CD4-positive, alpha-beta T cell treated with Interleukin-15 for 4 hours (primary cell): Measurements from ENCODE around the gene C12orf60.
"Not testable (repeated sequence)": the region's sequence is repeated elsewhere in the genome, so short reads cannot be mapped to it uniquely, and the experiment has no call there.

Experiments used
- DNase-seq: peaks from one replicate; pipeline ENCODE4 v3.0.0-alpha.2; 2020; ENCODE audit warnings: low spot score

Gene C12orf60

GRCh38 chr12:14803011-14803829, at the start of gene C12orf60, which contains the start of gene WBP11:
TSS of gene C12orf60 (plus strand) at chr12:14803670. CDS start at chr12:14822936, 19,266 bp downstream.
TSS of gene WBP11 (minus strand) at chr12:14803478. CDS start at chr12:14801383, 2,095 bp downstream.
- DNase-seq = peak; percentile 95

- DNase-seq = peak; percentile 4
Measured at GRCh38 chr12:14756334-14757143, 46.9 kb upstream of the C12orf60 start.

- not testable (repeated sequence) for DNase-seq
Measured at GRCh38 chr12:14759711-14760280, 43.7 kb upstream of the C12orf60 start.

GRCh38 chr12:14765398-14765797, 38.1 kb upstream of the C12orf60 start:
- DNase-seq = no peak

- DNase-seq = not testable (repeated sequence)
Measured at GRCh38 chr12:14766020-14766419, 37.5 kb upstream of the C12orf60 start.

GRCh38 chr12:14766649-14767215, 36.7 kb upstream of the C12orf60 start:
- no peak for DNase-seq

- DNase-seq = no peak
Measured at GRCh38 chr12:14767617-14768016, 35.9 kb upstream of the C12orf60 start.

- peak; percentile 23 for DNase-seq
Measured at GRCh38 chr12:14768823-14769405, 34.6 kb upstream of the C12orf60 start.

- DNase-seq = no peak
Measured at GRCh38 chr12:14769466-14769968, 34.0 kb upstream of the C12orf60 start.

- DNase-seq = peak; percentile 87
Measured at GRCh38 chr12:14769969-14770495, 33.4 kb upstream of the C12orf60 start.

GRCh38 chr12:14770496-14771461, 32.7 kb upstream of the C12orf60 start:
- DNase-seq = peak; percentile 97

- peak; percentile 66 for DNase-seq
Measured at GRCh38 chr12:14771651-14772137, 31.8 kb upstream of the C12orf60 start.

- no peak for DNase-seq
Measured at GRCh38 chr12:14772946-14773345, 30.5 kb upstream of the C12orf60 start.

- no peak for DNase-seq
Measured at GRCh38 chr12:14773685-14774073, 29.8 kb upstream of the C12orf60 start.

GRCh38 chr12:14774074-14774905, 29.2 kb upstream of the C12orf60 start:
- peak; percentile 93 for DNase-seq

GRCh38 chr12:14774906-14775635, 28.4 kb upstream of the C12orf60 start:
- DNase-seq = peak; percentile 33

GRCh38 chr12:14775636-14775980, 27.9 kb upstream of the C12orf60 start:
- no peak for DNase-seq

- DNase-seq = peak; percentile 19
Measured at GRCh38 chr12:14776236-14776961, 27.1 kb upstream of the C12orf60 start.
